Hematopoietic multipotent progenitor cell treated with erythropoietin and hydrocortisone succinate and interleukin-3 and kit ligand, for 17 days (in vitro differentiated cells): ENCODE data around the gene ASCC1.
"Not testable (repeated sequence)": the region's sequence is repeated elsewhere in the genome, so short reads cannot be mapped to it uniquely, and the experiment has no call there.

Source experiments
- DNase-seq: peaks from one replicate; pipeline ENCODE4 v3.0.0-alpha.2; 2015; ENCODE audit warnings: low spot score

The ASCC1 gene, protein sequence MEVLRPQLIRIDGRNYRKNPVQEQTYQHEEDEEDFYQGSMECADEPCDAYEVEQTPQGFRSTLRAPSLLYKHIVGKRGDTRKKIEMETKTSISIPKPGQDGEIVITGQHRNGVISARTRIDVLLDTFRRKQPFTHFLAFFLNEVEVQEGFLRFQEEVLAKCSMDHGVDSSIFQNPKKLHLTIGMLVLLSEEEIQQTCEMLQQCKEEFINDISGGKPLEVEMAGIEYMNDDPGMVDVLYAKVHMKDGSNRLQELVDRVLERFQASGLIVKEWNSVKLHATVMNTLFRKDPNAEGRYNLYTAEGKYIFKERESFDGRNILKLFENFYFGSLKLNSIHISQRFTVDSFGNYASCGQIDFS

DNA sequence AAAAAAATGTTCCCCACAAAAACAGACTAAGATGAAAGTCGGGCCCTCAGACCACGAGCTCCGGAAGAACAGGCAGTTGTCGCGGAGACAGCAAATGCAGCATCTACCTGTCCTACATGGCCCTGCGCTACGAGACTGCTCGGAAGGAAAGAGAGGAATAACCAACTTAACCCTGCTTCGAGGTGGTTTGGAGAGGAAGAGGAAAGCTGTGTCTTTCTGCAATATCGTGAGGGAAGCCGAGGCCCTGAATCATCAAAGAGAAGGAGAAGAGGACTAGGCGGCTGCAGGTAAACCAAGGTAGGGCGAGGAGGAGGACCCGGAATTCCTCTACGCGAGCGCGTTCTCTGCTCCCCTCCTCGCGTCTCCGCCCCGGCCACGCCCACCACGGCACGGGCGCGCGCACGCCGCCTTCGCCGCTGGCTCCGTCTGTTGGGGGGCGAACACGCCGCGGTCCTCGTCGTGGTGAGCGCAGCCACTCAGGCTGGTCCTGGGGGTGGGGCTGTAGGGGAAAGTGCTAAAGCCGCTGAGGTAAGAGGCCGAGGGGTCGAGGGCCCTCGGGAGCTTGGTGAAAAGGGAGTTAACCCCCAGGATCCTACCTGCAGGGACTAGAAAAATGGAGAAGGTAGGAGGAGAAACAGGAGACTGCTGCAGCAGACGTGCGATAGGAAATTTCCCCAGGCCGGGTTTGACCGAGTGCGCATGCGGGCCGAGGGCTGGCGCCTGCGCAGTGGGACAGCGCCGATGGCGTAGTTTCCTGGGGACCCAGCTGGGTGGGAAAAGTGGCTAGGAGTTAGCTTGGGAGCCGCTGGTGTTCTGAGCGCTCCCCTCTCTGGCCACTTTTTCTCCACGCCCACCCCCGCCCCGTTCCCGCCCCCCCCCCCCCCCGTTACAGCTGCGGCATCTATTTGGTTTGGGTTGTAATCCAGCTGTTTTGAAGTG, at the start of gene ASCC1, which contains the start of gene ANAPC16:
TSS of gene ASCC1 (minus strand) at position 666 of the 939 bp plus-strand sequence. CDS start 2,978 bp downstream, outside the sequence.
TSS of gene ANAPC16 (plus strand) at position 402 of the 939 bp plus-strand sequence. CDS start 7,903 bp downstream, outside the sequence.
- DNase-seq, result peak; percentile 96

DNA sequence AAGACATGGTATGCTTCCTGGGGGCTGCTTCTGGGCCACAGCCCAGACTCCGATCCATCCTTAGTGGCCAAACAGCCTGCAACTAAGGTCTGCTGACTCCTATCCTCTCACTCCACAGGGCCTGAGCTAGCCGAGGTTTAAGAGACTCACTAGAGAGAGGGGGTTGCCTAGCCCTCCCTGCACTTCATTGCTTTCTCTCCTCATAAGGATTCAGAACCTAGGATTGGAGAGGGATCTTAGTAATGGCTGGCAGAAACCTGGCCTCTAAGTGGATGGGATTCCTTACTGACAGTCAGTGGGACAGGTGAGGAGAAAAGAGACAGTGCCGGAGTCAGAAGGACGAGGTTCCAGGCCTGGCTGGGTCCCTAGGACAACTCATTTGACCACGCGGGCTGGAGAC, 49.4 kb upstream of the ASCC1 start:
- no peak for DNase-seq

DNA sequence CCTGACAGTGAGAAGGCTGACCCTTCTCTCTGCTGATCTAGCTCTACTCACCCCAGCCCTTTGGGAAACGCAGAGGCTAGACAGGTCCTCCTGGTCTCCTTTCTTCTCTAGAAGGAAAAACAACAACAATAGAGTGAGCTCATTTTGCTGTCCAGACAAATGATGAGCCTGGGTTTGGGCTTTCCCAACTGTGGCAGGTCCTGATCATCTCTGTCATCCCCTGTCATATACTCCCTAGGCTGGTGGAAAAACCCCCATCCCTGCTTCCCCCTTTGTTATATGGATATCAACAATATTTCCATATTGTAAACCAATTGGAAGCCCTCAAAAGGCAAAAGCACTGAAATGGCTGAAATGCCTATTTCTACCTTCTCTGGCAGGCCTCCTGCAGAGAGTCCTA, 48.5 kb upstream of the ASCC1 start:
- no peak for DNase-seq

DNA sequence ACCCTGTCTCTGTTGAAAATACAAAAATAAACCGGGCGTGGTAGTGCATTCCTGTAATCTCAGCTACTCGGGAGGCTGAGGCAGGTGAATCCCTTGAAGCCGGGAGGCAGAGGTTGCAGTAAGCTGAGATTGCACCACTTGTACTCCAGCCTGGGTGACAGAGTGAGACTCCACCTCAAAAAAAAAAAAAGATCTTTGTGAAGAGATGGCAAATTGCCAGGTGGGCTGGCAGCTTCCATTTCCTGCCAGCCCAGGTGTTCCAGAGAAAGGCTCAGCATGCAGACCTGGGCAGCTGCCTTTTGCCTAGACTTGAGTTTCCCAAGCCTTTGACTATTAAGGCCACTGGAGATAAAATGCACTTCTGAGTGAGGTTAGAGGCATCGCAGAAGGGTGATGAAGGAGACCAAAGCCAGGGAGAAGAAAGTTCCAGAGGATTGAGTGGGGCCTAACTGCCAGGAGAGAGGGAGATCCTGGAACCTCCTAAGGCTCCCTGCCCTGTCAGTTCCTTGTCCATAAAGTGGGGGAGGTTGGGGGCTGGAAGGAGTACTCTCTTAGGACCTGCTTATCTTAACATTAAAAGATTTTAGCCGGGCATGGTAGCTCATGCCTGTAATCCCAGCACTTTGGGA, 47.7 kb upstream of the ASCC1 start:
- no peak for DNase-seq

DNA sequence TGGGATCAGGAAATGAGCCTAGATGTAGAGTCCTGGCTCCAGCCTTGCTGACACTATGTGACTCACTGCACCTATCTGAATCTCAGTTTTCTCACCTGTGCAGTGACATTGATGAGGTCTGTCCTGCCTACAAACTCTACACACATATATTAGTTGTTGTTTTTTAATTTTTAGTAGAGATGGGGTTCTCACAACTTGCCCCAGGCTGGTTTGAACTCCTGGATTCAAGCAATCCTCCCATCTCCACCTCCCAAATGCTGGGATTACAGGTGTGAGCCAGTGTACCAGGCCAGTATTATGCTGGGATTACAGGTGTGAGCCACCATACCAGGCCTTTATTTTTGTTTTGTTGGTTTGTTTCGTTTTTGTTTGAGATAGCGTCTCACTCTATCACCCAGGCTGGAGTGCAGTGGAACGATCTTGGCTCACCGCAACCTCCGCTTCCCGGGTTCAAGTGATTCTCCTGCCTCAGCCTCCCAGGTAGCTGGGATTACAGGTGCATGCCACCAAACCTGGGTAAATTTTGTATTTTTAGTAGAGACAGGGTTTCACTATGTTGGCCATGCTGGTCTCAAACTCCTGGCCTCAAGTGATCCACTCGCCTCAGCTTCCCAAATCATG, 45.8 kb upstream of the ASCC1 start:
- DNase-seq, result no peak

DNA sequence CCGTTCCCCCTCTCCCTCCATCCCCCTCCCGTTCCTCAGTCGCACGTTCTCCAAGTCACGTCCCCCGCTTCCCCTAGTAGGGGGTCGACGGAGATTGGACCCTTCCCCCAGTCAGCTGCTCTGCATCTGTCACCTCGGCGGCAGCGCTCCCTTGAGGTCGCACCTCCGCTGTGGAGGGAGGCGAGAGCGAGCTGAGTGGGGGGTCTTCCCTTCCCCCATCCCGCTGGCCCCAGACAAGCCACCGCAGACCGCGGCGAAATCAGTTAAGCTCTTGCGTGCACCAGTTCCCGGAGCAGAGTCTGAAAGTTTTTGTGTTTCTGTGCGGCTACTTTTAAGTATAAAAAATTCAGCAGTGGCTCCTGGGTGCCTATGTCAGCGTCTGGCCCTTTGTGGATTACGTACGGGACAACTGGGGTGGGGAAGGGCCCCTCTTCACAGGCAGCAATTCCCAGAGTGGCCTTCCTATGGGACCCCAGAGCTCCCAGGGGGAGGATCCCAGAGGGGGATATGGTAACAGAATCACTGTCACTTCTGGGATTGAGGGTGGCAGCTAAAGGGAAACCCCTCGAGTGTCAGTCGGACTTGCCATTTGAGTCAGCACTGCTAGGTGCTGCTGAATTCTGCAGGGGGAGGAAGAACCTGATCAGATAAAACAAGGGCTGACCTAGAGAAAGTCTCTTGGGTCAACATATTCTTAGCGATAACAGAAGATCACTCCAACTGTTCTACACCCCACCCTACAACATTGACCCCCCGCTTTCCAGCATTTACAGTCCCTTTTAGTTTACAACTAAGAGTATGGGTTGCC, 45.1 kb upstream of the ASCC1 start:
- peak; percentile 44 for DNase-seq

DNA sequence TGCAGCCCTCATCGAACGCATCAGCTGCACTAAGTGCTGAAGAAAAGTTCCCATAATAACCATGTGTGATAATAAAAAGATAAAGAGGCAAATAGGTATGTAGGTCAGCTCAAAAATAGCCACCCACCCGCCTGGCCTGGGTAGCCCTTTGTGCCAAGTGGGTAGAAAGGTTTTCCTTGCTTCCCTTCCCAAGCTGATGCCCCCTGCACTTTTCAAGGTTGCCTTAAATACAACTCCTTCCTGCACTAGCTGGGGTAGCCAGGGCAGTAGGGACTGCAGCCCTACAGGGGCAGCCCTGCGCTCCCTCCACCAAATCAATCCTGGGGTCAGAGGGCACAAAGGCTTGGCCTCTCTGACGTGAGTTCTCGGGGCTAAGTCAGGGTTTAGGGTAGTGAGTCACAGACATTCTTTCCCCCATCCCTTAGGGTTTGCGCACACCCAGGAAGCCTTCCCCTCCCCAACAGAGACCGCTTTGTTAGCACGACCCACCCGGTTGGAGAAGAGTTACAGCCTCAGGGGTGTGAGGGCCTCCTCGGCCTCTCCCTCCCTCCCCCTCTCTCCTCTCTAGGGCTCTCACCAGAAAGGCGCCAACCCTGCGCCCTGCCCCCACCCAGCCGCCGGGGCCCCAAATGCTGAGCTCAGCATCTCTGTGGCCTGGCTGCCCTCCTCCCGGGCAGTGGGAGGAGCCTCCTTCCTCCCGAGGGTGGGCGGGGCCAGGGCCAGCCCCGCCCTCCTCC, 44.3 kb upstream of the ASCC1 start:
- DNase-seq, result peak; percentile 79

DNA sequence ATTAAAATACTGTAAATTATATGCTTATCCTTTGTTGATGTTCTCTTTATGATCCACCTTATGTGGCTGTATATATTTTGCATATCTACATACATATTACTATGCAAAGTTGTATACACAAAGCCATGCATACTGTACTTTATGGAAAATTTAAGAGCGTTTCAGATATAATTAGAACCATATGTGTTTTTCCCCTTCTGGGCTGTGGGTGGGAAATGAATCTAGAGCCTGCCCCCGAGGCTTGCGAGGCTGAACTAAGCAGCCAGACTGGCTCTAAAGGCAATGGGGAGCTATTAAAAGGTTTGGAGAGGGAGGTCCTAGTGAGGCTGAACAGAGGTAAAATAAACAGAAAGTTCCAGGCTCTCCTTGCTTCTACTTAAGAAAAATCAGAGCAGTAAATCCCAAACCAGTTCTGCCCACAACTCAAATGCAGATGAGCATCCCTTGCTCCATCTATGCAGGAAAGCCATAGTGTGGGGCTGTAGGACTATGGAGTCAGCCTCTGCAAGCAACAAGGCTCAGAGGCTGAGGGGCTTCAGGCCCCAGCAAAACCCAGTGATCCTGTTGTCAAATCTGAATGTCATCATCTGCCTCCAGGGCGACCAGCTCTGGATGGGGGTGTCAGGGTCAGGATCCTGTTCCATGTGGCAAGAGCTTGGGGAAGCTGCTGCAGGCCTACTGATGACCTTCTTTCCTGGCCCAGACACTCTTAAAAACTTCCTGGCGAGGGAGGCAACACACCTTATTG, 43.6 kb upstream of the ASCC1 start:
- no peak for DNase-seq

DNA sequence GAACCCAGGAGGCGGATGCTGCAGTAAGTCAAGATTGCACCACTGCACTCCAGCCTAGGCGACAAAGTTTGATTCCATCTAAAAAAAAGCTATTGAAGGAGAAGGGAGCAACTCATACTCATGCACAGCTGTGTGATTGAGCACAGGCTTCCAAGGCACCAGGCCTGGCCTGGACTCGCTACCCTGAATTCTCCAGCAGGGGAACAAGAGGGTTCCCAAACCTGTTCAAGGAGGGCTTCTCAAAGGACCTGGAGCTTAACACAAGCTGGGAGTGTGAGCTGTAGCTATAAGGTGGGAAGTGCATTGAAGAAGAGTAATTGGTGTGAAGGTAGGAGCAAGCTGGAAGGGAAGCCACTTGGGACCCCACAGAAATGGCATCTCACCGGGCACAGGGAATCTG, 42.5 kb upstream of the ASCC1 start:
- no peak for DNase-seq

DNA sequence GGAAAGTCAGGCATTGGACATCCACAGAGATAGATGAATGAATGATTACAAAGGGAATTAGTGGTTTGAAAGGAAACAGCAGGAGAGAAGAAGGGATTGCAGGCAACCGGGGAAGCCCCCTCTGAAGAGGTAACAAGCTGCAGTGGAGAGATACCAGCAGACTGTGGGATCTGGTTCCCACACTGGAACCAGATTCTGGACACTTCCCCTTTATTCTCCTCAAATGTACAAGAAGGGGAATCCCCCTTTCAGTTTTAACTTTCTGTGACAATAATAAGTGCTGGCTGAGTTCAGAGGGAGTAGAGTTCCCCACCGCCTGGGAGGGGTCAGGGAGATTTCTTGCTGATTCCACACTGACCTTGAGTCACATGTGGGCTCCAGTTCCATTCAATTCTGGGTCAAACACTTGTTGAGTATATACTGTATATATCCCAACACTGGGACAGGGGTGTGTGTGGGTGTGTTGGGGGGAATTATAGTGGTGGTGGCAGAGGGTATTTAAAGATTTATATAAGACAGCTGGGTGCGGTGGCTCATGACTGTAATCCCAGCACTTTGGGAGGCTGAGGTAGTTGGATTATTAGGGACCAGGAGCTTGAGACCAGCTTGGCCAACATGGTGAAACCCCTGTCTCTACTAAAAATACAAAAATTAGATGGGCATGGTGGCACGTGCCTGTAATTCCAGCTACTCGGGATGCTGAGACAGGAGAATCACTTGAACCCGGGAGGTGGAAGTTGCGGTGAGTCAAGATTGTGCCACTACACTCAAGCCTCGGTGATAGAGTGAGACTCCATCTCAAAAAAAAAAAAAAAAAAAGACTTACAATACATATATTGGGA, 41.2 kb upstream of the ASCC1 start:
- no peak for DNase-seq

DNA sequence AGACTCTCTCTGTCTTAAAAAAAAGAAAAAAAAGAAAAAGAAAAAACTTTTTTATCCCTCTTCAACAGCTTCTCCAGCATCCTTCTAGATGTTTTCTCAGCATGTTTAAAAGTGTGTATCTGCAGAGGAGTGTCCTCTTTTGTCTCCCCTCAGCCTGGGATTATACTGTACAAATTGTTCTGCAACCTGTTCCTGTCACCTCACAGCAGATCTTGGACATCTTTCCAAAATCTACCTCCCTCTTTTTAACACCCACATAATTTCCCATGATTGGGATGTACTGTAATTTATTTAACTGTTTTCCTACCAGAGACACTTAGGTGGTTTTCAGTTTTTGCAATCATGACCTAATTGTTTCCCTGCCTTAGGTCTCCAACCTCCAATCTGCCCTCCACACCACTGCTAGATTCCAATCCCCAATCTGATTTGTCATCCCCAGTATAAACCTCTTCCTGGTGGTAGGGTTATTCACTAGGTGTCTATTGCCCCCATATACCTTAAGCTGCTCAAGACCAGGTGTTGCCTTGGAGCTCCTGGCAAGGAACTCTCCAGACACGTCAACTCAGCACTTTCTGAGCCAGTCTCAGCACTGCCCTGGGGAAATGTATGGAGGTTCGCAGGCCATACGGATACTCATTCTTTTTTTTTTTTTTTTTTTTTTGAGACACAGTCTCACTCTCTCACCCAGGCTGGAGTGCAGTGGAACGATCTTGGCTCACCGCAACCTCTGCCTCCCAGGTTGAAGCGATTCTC, 40.1 kb upstream of the ASCC1 start:
- DNase-seq, result no peak

DNA sequence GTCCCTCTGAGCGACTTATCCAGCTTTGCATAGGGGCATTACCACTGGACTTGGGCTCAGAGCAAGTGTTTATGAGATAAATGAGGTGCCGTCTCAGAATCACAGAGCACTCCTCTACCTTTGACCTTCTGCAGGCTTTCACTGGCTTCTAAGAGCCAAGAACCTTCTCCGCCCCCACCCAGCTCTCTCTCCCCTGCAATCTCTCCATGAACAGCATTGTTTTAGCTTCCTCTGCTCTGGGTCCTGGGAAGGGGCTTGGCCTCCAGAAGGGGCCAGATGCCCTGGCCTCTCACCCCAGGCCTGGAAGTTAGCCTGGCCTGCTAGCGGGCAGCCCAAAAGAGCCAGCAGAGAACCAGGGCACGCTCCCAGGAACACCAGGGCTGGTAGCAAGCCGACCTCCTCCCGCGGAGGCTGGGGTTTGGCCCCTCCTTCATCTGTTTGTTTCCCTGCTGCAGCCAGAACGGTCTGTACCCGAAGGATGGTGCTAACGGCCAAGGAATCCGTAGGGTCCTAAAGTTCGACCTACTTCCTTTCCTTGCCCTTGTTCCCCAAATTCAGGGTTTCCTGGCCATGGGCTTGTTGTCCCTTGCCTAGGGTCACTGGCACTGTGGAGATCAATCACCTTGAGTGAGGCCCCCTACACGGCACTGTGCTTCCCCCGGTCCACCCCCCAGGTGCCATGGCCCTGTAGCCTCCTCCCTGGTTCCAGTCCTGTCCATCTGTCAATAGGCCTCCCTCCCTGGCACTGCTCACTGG, 38.9 kb upstream of the ASCC1 start:
- DNase-seq, result peak; percentile 35

DNA sequence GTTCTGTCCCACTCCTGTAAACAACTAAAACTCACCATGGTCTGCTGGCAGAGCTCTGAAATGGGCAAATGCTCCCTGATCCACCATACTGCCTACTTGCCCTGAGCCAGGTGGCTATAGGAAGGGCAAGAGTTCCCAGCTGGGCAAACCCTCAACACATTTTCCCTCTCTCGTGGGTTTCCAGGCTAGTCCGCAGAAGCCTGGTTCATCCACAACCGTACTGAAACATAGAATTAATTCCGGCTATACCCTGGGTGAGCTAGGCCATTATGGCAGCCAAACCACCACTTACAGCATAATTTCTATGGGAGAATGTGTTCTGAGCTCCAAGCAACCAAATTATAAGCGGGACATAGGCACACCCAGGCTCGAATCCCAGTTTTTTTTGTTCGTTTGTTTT, 37.5 kb upstream of the ASCC1 start:
- no peak for DNase-seq

DNA sequence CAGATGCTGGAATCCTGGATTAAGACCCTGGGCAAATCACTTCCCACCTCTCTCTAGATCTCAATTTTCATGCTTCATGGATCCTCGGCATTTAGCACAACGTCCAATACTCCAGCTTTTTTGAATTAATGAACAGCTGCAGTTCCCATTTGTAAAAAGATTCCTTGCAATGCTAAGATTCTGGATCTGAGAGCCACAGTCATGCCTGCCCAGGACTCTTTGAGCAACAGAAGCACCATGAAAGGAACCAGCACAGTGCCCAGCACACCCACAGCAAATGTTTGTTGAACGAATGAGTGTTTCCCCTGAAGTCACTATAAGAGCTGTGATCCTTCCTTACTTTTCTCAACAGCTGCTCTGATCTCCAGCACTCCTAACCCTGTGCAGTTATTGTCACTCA, 36.9 kb upstream of the ASCC1 start:
- DNase-seq, result no peak

DNA sequence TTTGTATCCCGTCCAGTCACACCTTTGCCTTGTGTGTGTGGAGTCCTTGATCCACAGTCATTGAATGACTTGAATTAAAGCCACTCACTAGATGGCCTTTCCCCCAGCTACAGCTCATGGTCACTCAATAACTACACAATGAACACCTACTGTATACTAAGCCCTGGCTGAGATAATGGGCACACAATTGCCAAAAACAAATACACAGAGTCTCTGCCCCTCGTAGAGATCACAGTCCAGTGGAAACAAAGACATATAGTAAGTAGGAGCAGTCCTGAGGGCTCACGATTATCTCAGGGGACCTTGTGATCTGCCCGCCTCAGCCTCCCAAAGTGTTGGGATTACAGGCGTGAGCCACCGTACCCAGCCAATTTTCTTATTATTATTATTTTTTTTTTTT, 35.6 kb upstream of the ASCC1 start:
- no peak for DNase-seq

DNA sequence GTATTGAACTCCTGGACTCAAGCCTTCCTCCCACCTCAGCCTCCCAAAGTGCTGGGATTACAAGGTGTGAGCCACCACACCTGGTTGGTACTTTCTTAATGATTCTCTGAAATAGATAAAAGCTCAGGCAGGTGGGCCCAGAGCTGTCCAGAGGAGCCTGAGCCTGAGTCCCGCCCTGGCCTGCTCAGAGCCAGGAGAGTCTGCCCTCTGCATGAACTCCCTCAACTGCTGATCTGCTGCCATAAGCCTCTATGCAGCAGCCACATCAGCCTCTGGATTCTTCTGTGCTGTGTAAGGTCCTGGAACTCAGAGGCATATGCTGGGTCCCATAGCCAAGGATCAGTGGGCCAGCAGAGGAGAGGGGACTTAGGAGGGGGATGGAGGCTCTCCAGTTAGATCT, 34.6 kb upstream of the ASCC1 start:
- no peak for DNase-seq

DNA sequence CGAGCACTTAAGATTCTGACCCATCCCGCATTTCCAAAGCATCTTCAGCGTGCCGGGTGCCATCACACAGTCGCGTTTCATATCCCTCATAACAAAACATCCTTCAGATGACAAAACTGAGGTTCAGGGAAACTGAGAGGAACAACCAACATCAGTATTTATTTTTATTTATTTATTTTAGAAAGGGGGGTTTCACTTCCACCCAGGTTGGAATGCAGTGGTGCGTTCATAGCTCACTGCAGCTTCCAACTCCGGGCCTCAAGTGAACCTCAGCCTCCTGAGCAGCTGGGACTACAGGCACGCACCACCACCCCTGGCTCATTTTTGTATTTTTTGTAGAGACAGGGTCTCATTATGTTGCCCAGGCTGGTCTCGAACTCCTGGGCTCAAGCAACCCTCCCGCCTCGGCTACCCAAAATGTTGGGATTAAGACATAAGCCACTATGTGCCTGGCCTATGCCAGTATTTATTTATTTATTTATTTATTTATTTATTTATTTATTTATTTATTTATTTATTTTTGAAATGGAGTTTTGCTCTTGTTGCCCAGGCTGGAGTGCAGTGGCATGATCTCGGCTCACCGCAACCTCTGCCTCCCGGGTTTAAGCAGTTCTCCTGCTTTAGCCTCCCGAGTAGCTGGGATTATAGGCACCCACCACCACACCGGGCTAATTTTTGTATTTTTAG, 33.2 kb upstream of the ASCC1 start:
- DNase-seq, result not testable (repeated sequence)
